A549 (cell line): Measurements from ENCODE around the gene PLCD1. TPM values are rescaled to one million over a fixed set of nuclear protein-coding genes. Genes with fewer than 3 reads are reported as not detected.

Experiments used
- ATAC-seq, 2 experiments: fragments of 200-7000 bp in 1 of 2; fragments of >200 bp in 1 of 2; cut with Nextera tagmentation in 1 of 2; cut with Tn5 transposase in 1 of 2; 3 replicates each; pipeline versions ENCODE4 v1.8.0 to v1.9.1; 2018 to 2020; ENCODE audit warnings: mild to moderate bottlenecking in 1 of 2, moderate library complexity in 1 of 2
- CTCF ChIA-PET: fragments of 300-600 bp; sonication (Branson Sonifier 250); formaldehyde crosslinking; extraction: SDS; loops from one replicate; lab custom pipeline; 2021; ENCODE audit warnings: antibody characterized with exemption, inconsistent platforms; lab: Yijun Ruan, JAX
- POLR2A ChIA-PET: fragments of 350-600 bp; formaldehyde crosslinking; extraction: SDS; loops from one replicate; lab custom pipeline; 2021; ENCODE audit warnings: antibody characterized with exemption, inconsistent platforms; lab: Yijun Ruan, JAX
- DNase-seq, 2 experiments: peaks; one replicate each; pipeline versions ENCODE4 v3.0.0 to v3.0.0-alpha.2; 2011 to 2016; ENCODE audit warnings: low read depth in 1 of 2, low spot score in 1 of 2
- FAIRE-seq: peaks from 2 replicates; lab custom pipeline; 2011; peaks lifted over from hg19 to GRCh38; lab: Jason Lieb, UNC
- H3K27ac ChIP-seq, 2 experiments: fragments of >200 bp; sonication (Bioruptor Twin); formaldehyde crosslinking; 3 replicates each; pipeline ENCODE4 v1.5.1; 2016 to 2017
- H3K4me1 ChIP-seq: fragments of >200 bp; sonication (Bioruptor Twin); formaldehyde crosslinking; 3 replicates; pipeline ENCODE4 v1.6.1; 2016
- H3K4me2 ChIP-seq: fragments of >200 bp; sonication (Bioruptor Twin); formaldehyde crosslinking; 3 replicates; pipeline ENCODE4 v1.6.1; 2016
- H3K4me3 ChIP-seq: fragments of >200 bp; sonication (Bioruptor Twin); formaldehyde crosslinking; 3 replicates; pipeline ENCODE4 v1.5.1; 2016
- H3K9me3 ChIP-seq: fragments of >200 bp; sonication (Bioruptor Twin); formaldehyde crosslinking; 3 replicates; pipeline ENCODE4 v1.6.1; 2016
- CBX8 ChIP-seq: fragments of 200-600 bp; sonication (generic); IDR thresholded peaks from 2 replicates; pipeline ENCODE4 v1.6.1; 2016
- EHMT2 ChIP-seq: fragments of 200-600 bp; sonication (generic); IDR thresholded peaks from 2 replicates; pipeline ENCODE4 v1.6.1; 2016; ENCODE audit warnings: antibody characterized with exemption, low read depth, mild to moderate bottlenecking, moderate library complexity
- FOXS1 ChIP-seq: fragments of 250-450 bp; sonication (Bioruptor Pico); IDR thresholded peaks from 2 replicates; pipeline ENCODE4 v1.5.0; 2020; ENCODE audit warnings: mild to moderate bottlenecking, moderate library complexity
- GATA3 ChIP-seq: IDR thresholded peaks from 2 replicates; pipeline ENCODE4 v1.6.1; 2012; ENCODE audit warnings: borderline replicate concordance
- HEYL ChIP-seq: fragments of 250-450 bp; sonication (Bioruptor Pico); IDR thresholded peaks from 2 replicates; pipeline ENCODE4 v1.8.0; 2021; ENCODE audit warnings: mild to moderate bottlenecking, moderate library complexity
- HMGXB4 ChIP-seq: fragments of 250-450 bp; sonication (Bioruptor Pico); IDR thresholded peaks from 2 replicates; pipeline ENCODE4 v1.5.0; 2021; ENCODE audit warnings: mild to moderate bottlenecking, moderate library complexity, borderline replicate concordance
- HOXB5 ChIP-seq: fragments of 250-450 bp; sonication (Bioruptor Pico); IDR thresholded peaks from 2 replicates; pipeline ENCODE4 v1.5.0; 2020; ENCODE audit warnings: mild to moderate bottlenecking, moderate library complexity
- JUNB ChIP-seq: fragments of >200 bp; sonication (Bioruptor Twin); formaldehyde crosslinking; IDR thresholded peaks from 2 replicates; pipeline ENCODE4 v1.6.1; 2016
- KDM1A ChIP-seq: fragments of 200-600 bp; sonication (generic); IDR thresholded peaks from 2 replicates; pipeline ENCODE4 v1.6.1; 2016; ENCODE audit warnings: low read depth, mild to moderate bottlenecking
- MAFK ChIP-seq: fragments of 450-650 bp; IDR thresholded peaks from 2 replicates; pipeline ENCODE4 v1.6.1; 2014; ENCODE audit not compliant: partially characterized antibody
- MAZ ChIP-seq: fragments of 150-350 bp; IDR thresholded peaks from 2 replicates; pipeline ENCODE4 v1.6.1; 2014; ENCODE audit warnings: antibody characterized with exemption, low read depth, low read length, borderline replicate concordance
- MYC ChIP-seq: IDR thresholded peaks from 2 replicates; pipeline ENCODE4 v1.6.1; 2012; ENCODE audit warnings: mild to moderate bottlenecking, inconsistent platforms, low read length, improper control_type of control experiment, borderline replicate concordance
- NPAS2 ChIP-seq: fragments of 250-450 bp; sonication (Bioruptor Pico); IDR thresholded peaks from 2 replicates; pipeline ENCODE4 v1.8.0; 2022; ENCODE audit warnings: mild to moderate bottlenecking, moderate library complexity, borderline replicate concordance
- POLR2AphosphoS2 ChIP-seq: conservative IDR thresholded peaks from 2 replicates; pipeline ENCODE4 v1.6.1; 2012; ENCODE audit warnings: low read length, improper control_type of control experiment, inconsistent platforms
- RAD21 ChIP-seq, 2 experiments: fragments of >200 bp in 1 of 2; sonication (Bioruptor Twin) in 1 of 2; formaldehyde crosslinking in 1 of 2; IDR thresholded peaks in 1 of 2; conservative IDR thresholded peaks in 1 of 2; 2 replicates in 1 of 2; 3 replicates in 1 of 2; pipeline ENCODE4 v1.6.1; 2012 to 2018; ENCODE audit warnings: inconsistent platforms in 1 of 2
- RNF2 ChIP-seq: fragments of 200-600 bp; sonication (generic); IDR thresholded peaks from 2 replicates; pipeline ENCODE4 v1.6.1; 2016; ENCODE audit warnings: low read depth, mild to moderate bottlenecking, antibody characterized with exemption, moderate library complexity, borderline replicate concordance
- SREBF2 ChIP-seq: fragments of 450-650 bp; IDR thresholded peaks from 2 replicates; pipeline ENCODE4 v1.6.1; 2014; ENCODE audit warnings: mild to moderate bottlenecking, moderate library complexity
- ZC3H11A ChIP-seq: fragments of 450-650 bp; IDR thresholded peaks from 2 replicates; pipeline ENCODE4 v1.6.1; 2014; ENCODE audit warnings: antibody characterized with exemption, mild to moderate bottlenecking
- ZFP36 ChIP-seq: fragments of 450-650 bp; IDR thresholded peaks from 2 replicates; pipeline ENCODE4 v1.6.1; 2014; ENCODE audit warnings: borderline replicate concordance; ENCODE audit not compliant: partially characterized antibody
- ZNF302 ChIP-seq: fragments of 250-450 bp; sonication (Bioruptor Pico); IDR thresholded peaks from 2 replicates; pipeline ENCODE4 v1.9.0; 2021; ENCODE audit warnings: inconsistent platforms, mild to moderate bottlenecking, moderate library complexity
- ZSCAN20 ChIP-seq: fragments of 250-450 bp; sonication (Bioruptor Pico); IDR thresholded peaks from 2 replicates; pipeline ENCODE4 v1.8.0; 2022; ENCODE audit warnings: mild to moderate bottlenecking, moderate library complexity
- WGBS: methylation state at CpG from one replicate; pipeline ENCODE4 v1.1.6; 2017; ENCODE audit errors: missing lambda C conversion rate; 5-methylcytosine and 5-hydroxymethylcytosine counted together
- polyA plus RNA-seq, 4 experiments: library from polyadenylated mRNA; depleted of rRNA in 3 of 4; stranded (reverse); fragments of >200 nt; fragmentation: RNase III in 1 of 4; extraction: RNeasy Plus Mini Kit Qiagen cat#74134 plus additional on column Dnase treatment in 1 of 4; gene quantifications; 2 replicates in 3 of 4; 3 replicates in 1 of 4; pipeline ENCODE4 v1.2.3, GENCODE V29; 2011 to 2017
- TF ChIP-seq, protein P1 (sequence below): fragments of >200 bp; sonication (Bioruptor Twin); formaldehyde crosslinking; IDR thresholded peaks from 3 replicates; pipeline ENCODE4 v1.5.1; 2016
- TF ChIP-seq, protein P2 (sequence below): IDR thresholded peaks from 2 replicates; pipeline ENCODE4 v1.6.1; 2012; ENCODE audit warnings: low read depth, borderline replicate concordance
- TF ChIP-seq, protein P3 (sequence below): IDR thresholded peaks from 2 replicates; pipeline ENCODE4 v1.6.1; 2012

PLCD1 gene
- polyA plus RNA-seq, 2 of the 4 experiments (the other 2 are of a cell fraction) = 3.9 to 4.8 TPM

GRCh38 chr3:37999836-38000235 is 29.6 kb downstream of the PLCD1 start:
- ATAC-seq = no peak
- ChIA-PET POLR2A (no interaction called here), CTCF (no interaction called here)
- WGBS = 85% methylated on average over 6 of the region's 6 CpGs
- TF ChIP-seq, protein P1, sequence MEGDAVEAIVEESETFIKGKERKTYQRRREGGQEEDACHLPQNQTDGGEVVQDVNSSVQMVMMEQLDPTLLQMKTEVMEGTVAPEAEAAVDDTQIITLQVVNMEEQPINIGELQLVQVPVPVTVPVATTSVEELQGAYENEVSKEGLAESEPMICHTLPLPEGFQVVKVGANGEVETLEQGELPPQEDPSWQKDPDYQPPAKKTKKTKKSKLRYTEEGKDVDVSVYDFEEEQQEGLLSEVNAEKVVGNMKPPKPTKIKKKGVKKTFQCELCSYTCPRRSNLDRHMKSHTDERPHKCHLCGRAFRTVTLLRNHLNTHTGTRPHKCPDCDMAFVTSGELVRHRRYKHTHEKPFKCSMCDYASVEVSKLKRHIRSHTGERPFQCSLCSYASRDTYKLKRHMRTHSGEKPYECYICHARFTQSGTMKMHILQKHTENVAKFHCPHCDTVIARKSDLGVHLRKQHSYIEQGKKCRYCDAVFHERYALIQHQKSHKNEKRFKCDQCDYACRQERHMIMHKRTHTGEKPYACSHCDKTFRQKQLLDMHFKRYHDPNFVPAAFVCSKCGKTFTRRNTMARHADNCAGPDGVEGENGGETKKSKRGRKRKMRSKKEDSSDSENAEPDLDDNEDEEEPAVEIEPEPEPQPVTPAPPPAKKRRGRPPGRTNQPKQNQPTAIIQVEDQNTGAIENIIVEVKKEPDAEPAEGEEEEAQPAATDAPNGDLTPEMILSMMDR = no peak
- TF ChIP-seq, protein P2, sequence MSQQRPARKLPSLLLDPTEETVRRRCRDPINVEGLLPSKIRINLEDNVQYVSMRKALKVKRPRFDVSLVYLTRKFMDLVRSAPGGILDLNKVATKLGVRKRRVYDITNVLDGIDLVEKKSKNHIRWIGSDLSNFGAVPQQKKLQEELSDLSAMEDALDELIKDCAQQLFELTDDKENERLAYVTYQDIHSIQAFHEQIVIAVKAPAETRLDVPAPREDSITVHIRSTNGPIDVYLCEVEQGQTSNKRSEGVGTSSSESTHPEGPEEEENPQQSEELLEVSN = no peak
- H3K4me2 ChIP-seq = no peak overlapping the region
- no peak overlapping the region for H3K27ac ChIP-seq
- DNase-seq = no peak
- H3K9me3 ChIP-seq = no peaks in the 10 kb centered on the region
- no peak for FAIRE-seq
- H3K4me1 ChIP-seq = peaks cover 15% of the 10 kb centered on the region
- H3K4me3 ChIP-seq = no peak overlapping the region

- FAIRE-seq = no peak
- 68% methylated on average over 3 of the region's 6 CpGs for WGBS
- H3K4me3 ChIP-seq = no peak overlapping the region
Observed at GRCh38 chr3:37997791-37998370, 31.6 kb downstream of the PLCD1 start.

GRCh38 chr3:37997342-37997741 is 32.1 kb downstream of the PLCD1 start:
- ATAC-seq (no peak), FAIRE-seq (no peak), DNase-seq (no peak)
- WGBS = 86% methylated on average over 9 of the region's 10 CpGs
- TF ChIP-seq ZNF302 (CRISPR knock-in tag) (no peak), ZSCAN20 (CRISPR knock-in tag) (no peak), MAZ (no peak), CBX8 (no peak), SREBF2 (no peak), NPAS2 (CRISPR knock-in tag) (no peak), RNF2 (no peak), POLR2AphosphoS2 (no peak), JUNB (no peak), ZC3H11A (no peak), GATA3 (no peak), FOXS1 (CRISPR knock-in tag) (no peak), EHMT2 (no peak), HOXB5 (CRISPR knock-in tag) (no peak), MAFK (no peak), ZFP36 (no peak)
- TF ChIP-seq, protein P2 = no peak
- Histone ChIP-seq H3K27ac (no peak overlapping the region), H3K9me3 (no peaks in the 10 kb centered on the region), H3K4me2 (no peak overlapping the region), H3K4me3 (no peak overlapping the region), H3K4me1 (peaks cover 11% of the 10 kb centered on the region)
- CTCF ChIA-PET = interaction anchor here (0.6 to 3.4 kb wide), 26 partner anchors 8 to 349 kb away, joined by 3 to 28 read pairs (median 4); partner anchors contain the start of gene XYLB
- POLR2A ChIA-PET = interaction anchor here (1.0 kb wide), 1 partner anchor 142 kb away, joined by 3 read pairs; no protein-coding TSS in a partner anchor

More at GRCh38 chr3:37997791-37998370, 31.6 kb downstream of the PLCD1 start:
- TF ChIP-seq HEYL (CRISPR knock-in tag) = no peak
- no peak for TF ChIP-seq KDM1A
- no peak for TF ChIP-seq HMGXB4 (CRISPR knock-in tag)
- TF ChIP-seq, protein P3, sequence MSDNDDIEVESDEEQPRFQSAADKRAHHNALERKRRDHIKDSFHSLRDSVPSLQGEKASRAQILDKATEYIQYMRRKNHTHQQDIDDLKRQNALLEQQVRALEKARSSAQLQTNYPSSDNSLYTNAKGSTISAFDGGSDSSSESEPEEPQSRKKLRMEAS = no peak
- TF ChIP-seq RAD21 (conservative IDR thresholded peaks at IDR 0.05 in 1 of 2, IDR thresholded peaks at IDR 0.05 in 1 of 2) = no peak
- TF ChIP-seq ZC3H11A = no peak
- TF ChIP-seq MYC = no peak
- TF ChIP-seq MAFK = no peak
- TF ChIP-seq, all 56 proteins: peak for 0
- DNase-seq (no peak), ATAC-seq (no peak; a peak in 1 of 6 replicates)
- Histone ChIP-seq H3K27ac (peak overlapping the region in 1 of 2 experiments; percentile 81; a peak in 4 of 6 replicates), H3K4me1 (peaks cover 11% of the 10 kb centered on the region), H3K4me2 (peak overlapping the region; percentile 91), H3K9me3 (no peaks in the 10 kb centered on the region)
- ChIA-PET POLR2A (no interaction called here), CTCF (interaction anchor here (0.8 to 3.4 kb wide), 13 partner anchors 9 to 349 kb away, joined by 3 to 28 read pairs (median 5); partner anchors contain the start of gene XYLB)
